WI38 (cell line): ENCODE data around the gene LRRC61.

Experiments used
- H3K4me3 ChIP-seq: 2 replicates; pipeline ENCODE4 v1.5.1; 2011; ENCODE audit warnings: low read depth, mild to moderate bottlenecking, control low read depth, low read length
- TF ChIP-seq, protein P1 (sequence below): IDR thresholded peaks from 2 replicates; pipeline ENCODE4 v1.5.1; 2012; ENCODE audit warnings: low read depth, mild to moderate bottlenecking, control low read depth, low read length

Gene LRRC61

DNA sequence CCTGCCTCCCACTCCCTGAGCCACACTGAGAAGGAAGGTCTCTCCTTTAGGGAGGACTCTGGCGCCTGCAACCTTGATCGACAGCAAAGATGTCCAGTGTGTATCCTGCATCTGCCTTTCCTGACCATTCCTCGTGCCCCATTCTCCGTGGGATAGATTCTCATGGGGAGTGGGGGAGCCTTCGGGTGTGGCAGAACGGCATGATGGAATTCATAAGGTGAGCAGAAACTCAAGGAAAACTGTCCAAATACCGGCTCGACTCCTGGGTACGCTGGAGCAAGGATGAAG is 18.9 kb downstream of the LRRC61 start:
- TF ChIP-seq, protein P1, sequence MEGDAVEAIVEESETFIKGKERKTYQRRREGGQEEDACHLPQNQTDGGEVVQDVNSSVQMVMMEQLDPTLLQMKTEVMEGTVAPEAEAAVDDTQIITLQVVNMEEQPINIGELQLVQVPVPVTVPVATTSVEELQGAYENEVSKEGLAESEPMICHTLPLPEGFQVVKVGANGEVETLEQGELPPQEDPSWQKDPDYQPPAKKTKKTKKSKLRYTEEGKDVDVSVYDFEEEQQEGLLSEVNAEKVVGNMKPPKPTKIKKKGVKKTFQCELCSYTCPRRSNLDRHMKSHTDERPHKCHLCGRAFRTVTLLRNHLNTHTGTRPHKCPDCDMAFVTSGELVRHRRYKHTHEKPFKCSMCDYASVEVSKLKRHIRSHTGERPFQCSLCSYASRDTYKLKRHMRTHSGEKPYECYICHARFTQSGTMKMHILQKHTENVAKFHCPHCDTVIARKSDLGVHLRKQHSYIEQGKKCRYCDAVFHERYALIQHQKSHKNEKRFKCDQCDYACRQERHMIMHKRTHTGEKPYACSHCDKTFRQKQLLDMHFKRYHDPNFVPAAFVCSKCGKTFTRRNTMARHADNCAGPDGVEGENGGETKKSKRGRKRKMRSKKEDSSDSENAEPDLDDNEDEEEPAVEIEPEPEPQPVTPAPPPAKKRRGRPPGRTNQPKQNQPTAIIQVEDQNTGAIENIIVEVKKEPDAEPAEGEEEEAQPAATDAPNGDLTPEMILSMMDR = no peak
- H3K4me3 ChIP-seq = no peak overlapping the region

DNA sequence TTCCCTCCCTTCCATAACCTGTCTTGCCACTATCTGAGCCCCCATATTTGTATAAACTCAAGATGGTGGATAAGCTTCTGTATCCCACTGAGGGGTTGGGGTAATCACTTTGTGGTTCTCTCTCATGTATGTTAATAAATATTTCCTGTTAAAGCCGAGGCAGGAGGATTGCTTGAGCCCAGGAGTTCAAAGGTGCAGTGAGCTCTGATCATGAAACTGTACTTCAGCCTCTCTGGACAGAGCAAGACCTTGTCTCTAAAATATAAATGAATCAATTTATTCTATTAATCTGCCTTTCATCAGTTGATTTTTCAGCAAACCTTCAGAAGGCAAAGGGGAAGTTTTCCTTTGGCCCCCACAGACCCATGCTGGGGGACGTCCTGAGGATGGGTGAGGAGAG is 20.1 kb downstream of the LRRC61 start:
- H3K4me3 ChIP-seq = no peak overlapping the region
- TF ChIP-seq, protein P1 = no peak

DNA sequence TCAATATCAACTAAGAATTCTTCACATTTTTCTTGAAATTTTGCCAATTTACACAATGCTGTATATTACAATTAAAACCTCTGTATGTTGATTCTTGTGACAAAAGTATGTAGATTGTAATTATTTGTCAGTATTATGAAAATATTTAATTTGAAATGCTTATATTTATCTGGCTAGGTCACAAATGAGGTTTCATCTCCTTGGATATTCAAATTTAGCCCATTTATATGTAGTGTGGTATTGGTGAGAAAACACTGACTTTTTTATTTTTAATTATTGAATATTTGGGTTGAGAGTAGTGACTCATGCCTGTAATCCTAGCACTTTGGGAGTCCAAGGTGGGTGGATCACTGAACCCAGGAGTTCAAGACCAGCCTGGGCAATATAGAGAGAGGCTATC is 21.1 kb downstream of the LRRC61 start:
- TF ChIP-seq, protein P1 = no peak
- no peak overlapping the region for H3K4me3 ChIP-seq

DNA sequence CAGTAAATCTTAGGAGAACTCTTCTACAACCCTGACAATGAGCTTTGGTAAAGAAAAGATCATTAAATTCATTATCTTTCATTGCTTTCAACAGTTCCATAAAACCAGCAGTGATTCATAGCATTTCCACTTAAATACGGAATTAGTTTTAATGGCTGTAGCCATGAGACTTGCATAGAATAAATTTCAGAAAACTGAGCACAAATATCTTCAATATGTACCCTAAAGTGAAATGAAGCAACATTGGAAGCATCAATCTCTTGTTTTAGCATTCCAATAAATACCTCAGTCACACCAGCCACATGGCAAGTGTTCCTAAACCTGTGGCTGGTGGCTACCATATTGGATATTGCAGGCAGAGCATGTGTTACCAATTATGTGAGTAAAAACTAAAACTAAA is 21.9 kb downstream of the LRRC61 start:
- TF ChIP-seq, protein P1 = no peak
- no peak overlapping the region for H3K4me3 ChIP-seq

DNA sequence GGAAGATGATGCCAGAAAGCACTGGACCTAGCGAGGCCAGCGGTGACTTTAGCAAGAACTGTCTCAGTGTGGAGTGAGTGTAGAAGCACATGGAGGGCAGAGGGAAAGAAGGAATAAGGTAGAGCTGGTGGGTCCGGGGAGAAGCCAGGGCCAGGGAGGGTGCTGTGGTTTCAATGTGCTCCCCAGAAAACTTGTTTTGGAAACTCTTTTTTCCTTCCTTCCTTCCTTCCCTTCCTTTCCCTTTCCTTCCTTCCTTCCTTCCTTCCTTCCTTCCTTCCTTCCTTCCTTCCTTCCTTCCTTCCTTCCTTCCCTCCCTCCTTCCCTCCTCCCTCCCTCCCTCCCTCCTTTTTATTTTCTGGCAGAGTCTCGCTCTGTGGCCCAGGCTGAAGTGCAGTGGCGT is 23.8 kb downstream of the LRRC61 start:
- TF ChIP-seq, protein P1 = no peak
- no peak overlapping the region for H3K4me3 ChIP-seq

DNA sequence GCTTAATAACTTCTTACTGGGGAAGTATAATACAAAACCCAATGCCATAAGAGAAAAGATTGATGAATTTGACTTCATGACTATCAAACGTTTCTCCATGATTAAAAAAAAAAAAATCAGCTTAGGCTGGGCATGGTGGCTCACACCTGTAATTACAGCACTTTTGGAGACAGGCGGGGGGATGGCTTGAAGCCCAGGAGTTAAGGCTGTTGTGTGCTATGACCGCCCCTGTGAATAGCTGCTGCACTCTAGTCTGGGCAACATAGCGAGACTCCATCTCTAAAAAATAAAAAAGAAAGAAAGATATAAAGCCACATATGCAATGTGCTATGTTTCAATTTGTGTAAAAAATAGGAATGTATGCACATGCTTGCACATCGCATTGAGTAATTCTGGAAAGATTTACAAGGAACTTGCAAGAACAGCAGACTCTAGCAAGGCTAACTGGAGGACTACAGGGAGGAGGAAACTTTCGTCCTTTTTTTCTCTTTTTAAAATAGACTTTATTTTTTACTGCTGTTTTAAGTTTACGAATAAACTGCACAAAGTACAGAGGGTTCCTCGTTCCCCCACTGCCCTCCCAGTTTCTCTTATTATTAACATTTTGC is 28.5 kb downstream of the LRRC61 start:
- TF ChIP-seq, protein P1 = no peak
- no peak overlapping the region for H3K4me3 ChIP-seq

DNA sequence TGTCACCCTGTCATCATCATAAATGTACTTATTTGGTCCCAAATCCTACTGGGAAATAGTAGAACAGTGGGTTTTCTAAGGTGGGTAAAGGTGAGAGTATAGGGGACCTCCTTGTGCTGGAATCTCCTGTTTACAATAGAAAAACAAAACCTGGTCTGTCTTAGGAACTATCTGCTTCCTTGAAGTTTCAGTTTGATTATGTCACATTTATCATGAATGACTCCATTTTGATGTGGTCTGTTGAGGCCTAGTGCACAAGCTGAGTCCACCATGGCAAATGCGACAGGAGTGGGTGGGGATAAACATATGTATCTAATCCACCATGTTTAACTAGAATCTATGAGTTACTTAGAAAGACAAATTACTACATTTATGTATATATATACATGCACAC is 32.5 kb downstream of the LRRC61 start:
- no peak overlapping the region for H3K4me3 ChIP-seq
- TF ChIP-seq, protein P1 = no peak
